ENCODE results near the gene OGFOD3. TPM values are rescaled to one million over a fixed set of nuclear protein-coding genes. Genes with fewer than 3 reads are reported as not detected.

OGFOD3 gene
- total and polyA plus RNA-seq, 2 experiments from 2014 or later, result 9.6 to 24.6 TPM

- peaks cover 16% of the 10 kb centered on the region for H3K27me3 Mint-ChIP-seq (ENCODE audit: insufficient read depth, low read depth, poor library complexity)
- no peak overlapping the region for H3K4me3 ChIP-seq
- no peaks in the 10 kb centered on the region for H3K4me1 ChIP-seq (ENCODE audit: insufficient read depth)
- no peaks in the 10 kb centered on the region for H3K36me3 ChIP-seq (ENCODE audit: insufficient read depth)
- H3K36me3 Mint-ChIP-seq (ENCODE audit: low read depth), result no peaks in the 10 kb centered on the region; the same call in 2 of the 3 replicates
- no peaks in the 10 kb centered on the region; the same call in 2 of the 3 replicates for H3K4me1 Mint-ChIP-seq
- H3K4me2 ChIP-seq, result no peak overlapping the region
- H3K4me3 Mint-ChIP-seq, result no peak overlapping the region
- ATAC-seq (no peak), DNase-seq (ENCODE audit: low spot score) (no peak)
- no peak overlapping the region for H3K27ac ChIP-seq (ENCODE audit: low read depth)
- no peaks in the 10 kb centered on the region for H3K79me2 ChIP-seq (replicated peaks; ENCODE audit: insufficient read depth)
- H3K9me3 Mint-ChIP-seq, result no peaks in the 10 kb centered on the region
- no peak overlapping the region for H2AFZ ChIP-seq
- no peaks in the 10 kb centered on the region; the same call in 1 of the 2 replicates for H4K20me1 ChIP-seq (replicated peaks; ENCODE audit: insufficient read depth)
- H3K27me3 ChIP-seq (ENCODE audit: insufficient read depth), result no peaks in the 10 kb centered on the region
- no peaks in the 10 kb centered on the region for H3F3A ChIP-seq (replicated peaks; ENCODE audit: low read depth)
- H3K27ac Mint-ChIP-seq, result no peak overlapping the region
- H3K9me2 ChIP-seq (ENCODE audit: insufficient read depth), result no peaks in the 10 kb centered on the region
- TF ChIP-seq CTCF (conservative IDR thresholded peaks at IDR 0.05; ENCODE audit: low read depth in 2 of 2) (no peak), NANOG (IDR thresholded peaks at IDR 0.05; ENCODE audit: borderline replicate concordance) (no peak), CREB1 (CRISPR knock-in tag; IDR thresholded peaks at IDR 0.05; ENCODE audit: low read depth) (no peak), REST (IDR thresholded peaks at IDR 0.05; ENCODE audit: unreplicated experiment) (no peak)
Measured at GRCh38 chr17:82429824-82430223, 11.4 kb upstream of the OGFOD3 start.

- ATAC-seq, result no peak
- Mint-ChIP-seq H3K27ac (no peak overlapping the region; the same call in 1 of the 2 replicates), H3K4me3 (no peak overlapping the region), H3K9me3 (no peaks in the 10 kb centered on the region), H3K4me1 (no peaks in the 10 kb centered on the region; the same call in 2 of the 3 replicates), H3K36me3 (ENCODE audit: low read depth) (peaks cover 9% of the 10 kb centered on the region; the same call in 2 of the 3 replicates), H3K27me3 (ENCODE audit: insufficient read depth, low read depth, poor library complexity) (peaks cover 22% of the 10 kb centered on the region)
- H3K79me2 ChIP-seq (replicated peaks; ENCODE audit: insufficient read depth), result no peaks in the 10 kb centered on the region
- no peaks in the 10 kb centered on the region for H3K36me3 ChIP-seq (ENCODE audit: insufficient read depth)
- no peaks in the 10 kb centered on the region for H3K27me3 ChIP-seq (ENCODE audit: insufficient read depth)
- no peak overlapping the region for H3K4me3 ChIP-seq
- DNase-seq (ENCODE audit: low spot score), result no peak
- H3K27ac ChIP-seq (ENCODE audit: low read depth), result no peak overlapping the region
- no peaks in the 10 kb centered on the region for H3K9me2 ChIP-seq (ENCODE audit: insufficient read depth)
- H2AFZ ChIP-seq, result no peak overlapping the region
- no peaks in the 10 kb centered on the region; the same call in 1 of the 2 replicates for H3F3A ChIP-seq (replicated peaks; ENCODE audit: low read depth)
- H4K20me1 ChIP-seq (replicated peaks; ENCODE audit: insufficient read depth), result no peaks in the 10 kb centered on the region; the same call in 1 of the 2 replicates
- H3K4me1 ChIP-seq (ENCODE audit: insufficient read depth), result no peaks in the 10 kb centered on the region
- H3K4me2 ChIP-seq, result no peak overlapping the region
- no peak for TF ChIP-seq EZH2 (IDR thresholded peaks at IDR 0.05; ENCODE audit: low read depth, unreplicated experiment)
- no peak for TF ChIP-seq ETS1 (IDR thresholded peaks at IDR 0.05)
- TF ChIP-seq NANOG (IDR thresholded peaks at IDR 0.05; ENCODE audit: borderline replicate concordance), result no peak
- TF ChIP-seq JUNB (IDR thresholded peaks at IDR 0.05; ENCODE audit: unreplicated experiment), result no peak
- no peak for TF ChIP-seq ZNF462 (CRISPR knock-in tag; IDR thresholded peaks at IDR 0.05)
Measured at GRCh38 chr17:82428546-82428945, 10.2 kb upstream of the OGFOD3 start.
